Hippocampal formation (tissue), 2 donors: ENCODE measurements around the gene KCTD11.
"Not testable (repeated sequence)": the region's sequence is repeated elsewhere in the genome, so short reads cannot be mapped to it uniquely, and the experiment has no call there.

ENCODE experiments used
- DNase-seq, 2 donors: peaks; one replicate each; lab custom pipeline; 2025; lab: John Stamatoyannopoulos, UW

KCTD11 gene

GRCh38 chr17:7343250-7343649 lies 8.7 kb upstream of the KCTD11 start:
- no peak for DNase-seq

- DNase-seq = no peak
These were observed 5.0 kb upstream of the KCTD11 start for GRCh38 chr17:7346761-7347614.

- DNase-seq = no peak
These were observed 4.1 kb upstream of the KCTD11 start for GRCh38 chr17:7347630-7348477.

- DNase-seq = no peak
These were observed 3.3 kb upstream of the KCTD11 start for GRCh38 chr17:7348478-7349242.

GRCh38 chr17:7352503-7352889 lies 534 bp downstream of the KCTD11 start:
- DNase-seq = no peak

- DNase-seq = no peak
These were observed 1.1 kb downstream of the KCTD11 start for GRCh38 chr17:7352910-7353635.

GRCh38 chr17:7354262-7354843 lies 2.4 kb downstream of the KCTD11 start:
- no peak for DNase-seq

- peak in 1 of 2 donors; percentile 42 for DNase-seq
These were observed 3.1 kb downstream of the KCTD11 start, which contains the start of gene TMEM95 for GRCh38 chr17:7355053-7355452. TMEM95 (plus strand) TSS chr17:7355156; CDS start chr17:7355205, 49 bp downstream.

- DNase-seq = no peak
These were observed 3.6 kb downstream of the KCTD11 start for GRCh38 chr17:7355573-7355972.

- DNase-seq = peak in 1 of 2 donors; percentile 69
These were observed 4.1 kb downstream of the KCTD11 start for GRCh38 chr17:7356072-7356549.

- DNase-seq = no peak
These were observed 4.8 kb downstream of the KCTD11 start for GRCh38 chr17:7356756-7357155.

GRCh38 chr17:7357381-7357780 lies 5.4 kb downstream of the KCTD11 start:
- no peak for DNase-seq

- no peak for DNase-seq
These were observed 9.9 kb downstream of the KCTD11 start for GRCh38 chr17:7361906-7362305.

GRCh38 chr17:7363311-7363710 lies 11.3 kb downstream of the KCTD11 start:
- no peak for DNase-seq

GRCh38 chr17:7365963-7366362 lies 14.0 kb downstream of the KCTD11 start:
- not testable (repeated sequence) for DNase-seq

GRCh38 chr17:7367083-7367482 lies 15.1 kb downstream of the KCTD11 start:
- DNase-seq = no peak

- DNase-seq = no peak
These were observed 16.1 kb downstream of the KCTD11 start for GRCh38 chr17:7367918-7368598.

GRCh38 chr17:7368599-7368994 lies 16.6 kb downstream of the KCTD11 start:
- not testable (repeated sequence) for DNase-seq

- no peak for DNase-seq
These were observed 17.9 kb downstream of the KCTD11 start for GRCh38 chr17:7369825-7370224.

GRCh38 chr17:7370853-7371252 lies 18.9 kb downstream of the KCTD11 start:
- DNase-seq = no peak
